Ishikawa (cell line): ENCODE results near the gene TAS2R43.

Experiments used
- CEBPB ChIP-seq: IDR thresholded peaks from 2 replicates; pipeline ENCODE4 v1.6.1; 2012
- CREB1 ChIP-seq: IDR thresholded peaks from 2 replicates; pipeline ENCODE4 v1.6.1; 2012; ENCODE audit warnings: low read depth
- EGR1 ChIP-seq: IDR thresholded peaks from 2 replicates; pipeline ENCODE4 v1.6.1; 2012
- EP300 ChIP-seq: IDR thresholded peaks from 2 replicates; pipeline ENCODE4 v1.6.1; 2012; ENCODE audit warnings: borderline replicate concordance
- FOXM1 ChIP-seq: IDR thresholded peaks from 2 replicates; pipeline ENCODE4 v1.6.1; 2012; ENCODE audit warnings: low read depth, borderline replicate concordance
- MAX ChIP-seq: IDR thresholded peaks from 2 replicates; pipeline ENCODE4 v1.6.1; 2012
- NFIC ChIP-seq: IDR thresholded peaks from 2 replicates; pipeline ENCODE4 v1.6.1; 2012
- RAD21 ChIP-seq: IDR thresholded peaks from 2 replicates; pipeline ENCODE4 v1.6.1; 2012; ENCODE audit warnings: low read depth
- REST ChIP-seq: IDR thresholded peaks from 2 replicates; pipeline ENCODE4 v1.6.1; 2012; ENCODE audit warnings: low read depth, mild to moderate bottlenecking
- TAF1 ChIP-seq: IDR thresholded peaks from 2 replicates; pipeline ENCODE4 v1.6.1; 2012; ENCODE audit warnings: low read depth, mild to moderate bottlenecking
- TCF12 ChIP-seq: IDR thresholded peaks from 2 replicates; pipeline ENCODE4 v1.6.1; 2012; ENCODE audit warnings: low read depth
- TEAD4 ChIP-seq: IDR thresholded peaks from 2 replicates; pipeline ENCODE4 v1.6.1; 2012
- USF1 ChIP-seq: IDR thresholded peaks from 2 replicates; pipeline ENCODE4 v1.6.1; 2012
- YY1 ChIP-seq: IDR thresholded peaks from 2 replicates; pipeline ENCODE4 v1.6.1; 2012; ENCODE audit warnings: low read depth
- ZBTB7A ChIP-seq: IDR thresholded peaks from 2 replicates; pipeline ENCODE4 v1.6.1; 2012; ENCODE audit warnings: low read depth

TAS2R43 gene

GRCh38 chr12:11106288-11106687 is 14.2 kb upstream of the TAS2R43 start:
- TF ChIP-seq TCF12 (no peak), CEBPB (no peak), USF1 (no peak)

- TF ChIP-seq TEAD4: no peak
- no peak for TF ChIP-seq EP300
- TF ChIP-seq REST: no peak
- TF ChIP-seq YY1: no peak
- no peak for TF ChIP-seq ZBTB7A
- no peak for TF ChIP-seq NFIC
- no peak for TF ChIP-seq TCF12
Observed at GRCh38 chr12:11105546-11105945, 13.4 kb upstream of the TAS2R43 start.

GRCh38 chr12:11089246-11089645 is 2.9 kb downstream of the TAS2R43 start:
- no peak for TF ChIP-seq MAX
- TF ChIP-seq EP300: no peak
- TF ChIP-seq TEAD4: no peak
- no peak for TF ChIP-seq TAF1
- TF ChIP-seq EGR1: no peak
- TF ChIP-seq NFIC: no peak
- TF ChIP-seq RAD21: no peak
- TF ChIP-seq CEBPB: no peak
- no peak for TF ChIP-seq FOXM1
- no peak for TF ChIP-seq ZBTB7A
- TF ChIP-seq REST: no peak
- no peak for TF ChIP-seq USF1
- no peak for TF ChIP-seq CREB1
- TF ChIP-seq YY1: no peak
- no peak for TF ChIP-seq TCF12

- TF ChIP-seq FOXM1 (no peak), CEBPB (no peak), YY1 (no peak), TEAD4 (no peak), ZBTB7A (no peak), EGR1 (no peak), RAD21 (no peak)
Observed at GRCh38 chr12:11085419-11085818, 6.7 kb downstream of the TAS2R43 start.

- no peak for TF ChIP-seq TEAD4
- no peak for TF ChIP-seq USF1
- TF ChIP-seq REST: no peak
- TF ChIP-seq FOXM1: no peak
- TF ChIP-seq EGR1: no peak
- no peak for TF ChIP-seq TCF12
- no peak for TF ChIP-seq EP300
- TF ChIP-seq TAF1: no peak
- TF ChIP-seq MAX: no peak
- no peak for TF ChIP-seq ZBTB7A
- TF ChIP-seq RAD21: no peak
- TF ChIP-seq YY1: no peak
- TF ChIP-seq NFIC: no peak
- TF ChIP-seq CEBPB: no peak
Observed at GRCh38 chr12:11081987-11082386, 10.1 kb downstream of the TAS2R43 start.
